ENCODE data around the gene COPS7B.
A peak's percentile ranks its signal among the peaks of the same experiment; 100 is the strongest.

The COPS7B gene

GRCh38 chr2:231819447-231820042 lies 33.3 kb downstream of the COPS7B start:
- Histone ChIP-seq H2AFZ (ENCODE audit: insufficient read depth, low read length, poor library complexity) (no peak overlapping the region), H3K27me3 (ENCODE audit: insufficient read depth, low read length) (no peaks in the 10 kb centered on the region), H3K9ac (ENCODE audit: low read length) (no peak overlapping the region), H3K4me1 (ENCODE audit: control insufficient read depth in 1 of 2, insufficient read depth in 2 of 2, low read length in 2 of 2) (no peaks in the 10 kb centered on the region), H3K79me1 (ENCODE audit: low read length) (no peaks in the 10 kb centered on the region), H3K23ac (ENCODE audit: low read length) (no peak overlapping the region), H3K79me2 (ENCODE audit: control insufficient read depth, insufficient read depth, low read length, poor library complexity) (no peaks in the 10 kb centered on the region), H3K4me2 (ENCODE audit: low read length) (no peak overlapping the region), H2BK12ac (ENCODE audit: low read length) (no peak overlapping the region), H3K18ac (ENCODE audit: low read length) (no peak overlapping the region), H4K8ac (ENCODE audit: low read depth, low read length) (no peak overlapping the region), H3K36me3 (ENCODE audit: control insufficient read depth in 1 of 2, insufficient read depth in 2 of 2, low read length in 2 of 2) (no peaks in the 10 kb centered on the region), H4K91ac (ENCODE audit: low read depth, low read length) (no peak overlapping the region), H3K4me3 (ENCODE audit: low read depth, low read length) (no peak overlapping the region), H2BK120ac (ENCODE audit: insufficient read depth, low read length, poor library complexity) (no peak overlapping the region), H3K9me3 (ENCODE audit: insufficient read depth, low read depth, low read length) (peaks cover 4% of the 10 kb centered on the region), H2BK5ac (ENCODE audit: low read depth, low read length, poor library complexity) (no peak overlapping the region), H4K12ac (ENCODE audit: low read depth, low read length) (no peak overlapping the region), H2AK5ac (ENCODE audit: low read length) (no peak overlapping the region), H3K27ac (ENCODE audit: low read depth, low read length) (no peak overlapping the region), H3K14ac (ENCODE audit: low read length) (no peak overlapping the region), H3K4ac (ENCODE audit: low read depth, low read length) (no peak overlapping the region)
- no CpG with 5 or more reads among the region's 2 CpGs for WGBS (ENCODE audit: extremely low coverage, insufficient coverage, insufficient read length)
- peak in 1 of 2 donors; percentile 0 for DNase-seq

DNA sequence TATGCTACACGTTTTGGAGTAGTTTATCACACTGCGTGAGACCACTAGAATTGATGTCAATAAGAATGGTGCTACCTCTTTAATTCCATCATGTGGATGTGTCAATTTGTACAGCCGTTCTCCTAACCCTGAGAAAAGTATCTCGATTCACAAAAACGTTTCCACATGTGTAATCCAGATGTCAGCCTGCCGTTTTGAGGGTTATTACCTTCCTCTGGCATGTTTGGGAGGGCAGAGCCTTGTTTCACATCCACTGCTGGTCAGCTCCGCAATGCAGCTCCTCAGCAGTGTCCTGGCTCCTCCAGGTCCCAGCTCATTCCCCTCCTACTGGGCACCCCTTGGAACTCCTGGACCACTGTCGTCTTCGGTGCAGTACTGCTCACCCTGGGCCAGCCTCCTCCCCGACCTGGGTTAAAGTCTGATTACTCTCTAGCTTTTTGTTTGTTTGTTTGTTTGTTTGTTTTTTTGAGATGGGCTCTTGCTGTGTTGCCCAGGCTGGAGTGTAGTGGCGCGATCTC lies 34.6 kb downstream of the COPS7B start:
- H2AK5ac ChIP-seq (ENCODE audit: low read length), result no peak overlapping the region

GRCh38 chr2:231821908-231822307 lies 35.7 kb downstream of the COPS7B start:
- no peak for DNase-seq
- no peaks in the 10 kb centered on the region for H3K36me3 ChIP-seq (ENCODE audit: control insufficient read depth in 1 of 2, insufficient read depth in 2 of 2, low read length in 2 of 2)
- peaks cover 2% of the 10 kb centered on the region for H3K9me3 ChIP-seq (ENCODE audit: insufficient read depth, low read depth, low read length)
- no peak overlapping the region for H4K8ac ChIP-seq (ENCODE audit: low read depth, low read length)
- no peaks in the 10 kb centered on the region for H3K27me3 ChIP-seq (ENCODE audit: insufficient read depth, low read length)
- H3K18ac ChIP-seq (ENCODE audit: low read length), result no peak overlapping the region
- no peak overlapping the region for H3K23ac ChIP-seq (ENCODE audit: low read length)
- no peak overlapping the region for H2AFZ ChIP-seq (ENCODE audit: insufficient read depth, low read length, poor library complexity)
- H3K4me1 ChIP-seq (ENCODE audit: control insufficient read depth in 1 of 2, insufficient read depth in 2 of 2, low read length in 2 of 2), result no peaks in the 10 kb centered on the region
- no peak overlapping the region for H3K4me3 ChIP-seq (ENCODE audit: low read depth, low read length)
- no peak overlapping the region for H3K14ac ChIP-seq (ENCODE audit: low read length)
- H3K9ac ChIP-seq (ENCODE audit: low read length), result no peak overlapping the region
- no peak overlapping the region for H4K91ac ChIP-seq (ENCODE audit: low read depth, low read length)
- H4K12ac ChIP-seq (ENCODE audit: low read depth, low read length), result no peak overlapping the region
- no peak overlapping the region for H3K4me2 ChIP-seq (ENCODE audit: low read length)
- WGBS (ENCODE audit: extremely low coverage, insufficient coverage, insufficient read length), result no CpG with 5 or more reads among the region's 3 CpGs
- no peak overlapping the region for H2BK120ac ChIP-seq (ENCODE audit: insufficient read depth, low read length, poor library complexity)
- H2BK12ac ChIP-seq (ENCODE audit: low read length), result no peak overlapping the region
- no peak overlapping the region for H2BK5ac ChIP-seq (ENCODE audit: low read depth, low read length, poor library complexity)
- no peaks in the 10 kb centered on the region for H3K79me1 ChIP-seq (ENCODE audit: low read length)
- H3K79me2 ChIP-seq (ENCODE audit: control insufficient read depth, insufficient read depth, low read length, poor library complexity), result no peaks in the 10 kb centered on the region
- no peak overlapping the region for H3K4ac ChIP-seq (ENCODE audit: low read depth, low read length)
- H2AK5ac ChIP-seq (ENCODE audit: low read length), result no peak overlapping the region
- no peak overlapping the region for H3K27ac ChIP-seq (ENCODE audit: low read depth, low read length)

More for the DNA sequence above, 34.6 kb downstream of the COPS7B start:
- no peak overlapping the region for H3K14ac ChIP-seq (ENCODE audit: low read length)
- no peak overlapping the region for H3K23ac ChIP-seq (ENCODE audit: low read length)
- H3K79me2 ChIP-seq (ENCODE audit: control insufficient read depth, insufficient read depth, low read length, poor library complexity), result no peaks in the 10 kb centered on the region
- H3K36me3 ChIP-seq (ENCODE audit: control insufficient read depth in 1 of 2, insufficient read depth in 2 of 2, low read length in 2 of 2), result no peaks in the 10 kb centered on the region
- H3K4me1 ChIP-seq (ENCODE audit: control insufficient read depth in 1 of 2, insufficient read depth in 2 of 2, low read length in 2 of 2), result no peaks in the 10 kb centered on the region
- no peak overlapping the region for H3K4me2 ChIP-seq (ENCODE audit: low read length)
- H2AFZ ChIP-seq (ENCODE audit: insufficient read depth, low read length, poor library complexity), result no peak overlapping the region
- H2BK5ac ChIP-seq (ENCODE audit: low read depth, low read length, poor library complexity), result no peak overlapping the region
- H4K91ac ChIP-seq (ENCODE audit: low read depth, low read length), result no peak overlapping the region
- peak in 1 of 2 donors; percentile 0 for DNase-seq
- peaks cover 2% of the 10 kb centered on the region for H3K9me3 ChIP-seq (ENCODE audit: insufficient read depth, low read depth, low read length)
- H3K18ac ChIP-seq (ENCODE audit: low read length), result no peak overlapping the region
- no CpG with 5 or more reads among the region's 12 CpGs for WGBS (ENCODE audit: extremely low coverage, insufficient coverage, insufficient read length)
- H3K4ac ChIP-seq (ENCODE audit: low read depth, low read length), result no peak overlapping the region
- H4K12ac ChIP-seq (ENCODE audit: low read depth, low read length), result no peak overlapping the region
- no peak overlapping the region for H2BK12ac ChIP-seq (ENCODE audit: low read length)
- no peak overlapping the region for H2BK120ac ChIP-seq (ENCODE audit: insufficient read depth, low read length, poor library complexity)
- H3K27me3 ChIP-seq (ENCODE audit: insufficient read depth, low read length), result no peaks in the 10 kb centered on the region
- H3K4me3 ChIP-seq (ENCODE audit: low read depth, low read length), result no peak overlapping the region
- no peaks in the 10 kb centered on the region for H3K79me1 ChIP-seq (ENCODE audit: low read length)
- H4K8ac ChIP-seq (ENCODE audit: low read depth, low read length), result no peak overlapping the region
- H3K9ac ChIP-seq (ENCODE audit: low read length), result peak overlapping the region; percentile 63
- no peak overlapping the region for H3K27ac ChIP-seq (ENCODE audit: low read depth, low read length)

- Histone ChIP-seq H3K4me2 (ENCODE audit: low read length) (no peak overlapping the region), H3K9ac (ENCODE audit: low read length) (no peak overlapping the region), H2AFZ (ENCODE audit: insufficient read depth, low read length, poor library complexity) (no peak overlapping the region), H3K4me1 (ENCODE audit: control insufficient read depth in 1 of 2, insufficient read depth in 2 of 2, low read length in 2 of 2) (no peaks in the 10 kb centered on the region), H2BK120ac (ENCODE audit: insufficient read depth, low read length, poor library complexity) (no peak overlapping the region), H3K23ac (ENCODE audit: low read length) (no peak overlapping the region), H4K8ac (ENCODE audit: low read depth, low read length) (no peak overlapping the region), H3K27ac (ENCODE audit: low read depth, low read length) (no peak overlapping the region), H2BK12ac (ENCODE audit: low read length) (no peak overlapping the region), H3K27me3 (ENCODE audit: insufficient read depth, low read length) (no peaks in the 10 kb centered on the region), H3K79me2 (ENCODE audit: control insufficient read depth, insufficient read depth, low read length, poor library complexity) (no peaks in the 10 kb centered on the region), H3K4me3 (ENCODE audit: low read depth, low read length) (no peak overlapping the region), H2AK5ac (ENCODE audit: low read length) (no peak overlapping the region), H3K79me1 (ENCODE audit: low read length) (no peaks in the 10 kb centered on the region), H3K4ac (ENCODE audit: low read depth, low read length) (no peak overlapping the region), H3K36me3 (ENCODE audit: control insufficient read depth in 1 of 2, insufficient read depth in 2 of 2, low read length in 2 of 2) (no peaks in the 10 kb centered on the region), H3K18ac (ENCODE audit: low read length) (no peak overlapping the region), H3K14ac (ENCODE audit: low read length) (no peak overlapping the region), H3K9me3 (ENCODE audit: insufficient read depth, low read depth, low read length) (peaks cover 2% of the 10 kb centered on the region), H2BK5ac (ENCODE audit: low read depth, low read length, poor library complexity) (no peak overlapping the region), H4K91ac (ENCODE audit: low read depth, low read length) (no peak overlapping the region), H4K12ac (ENCODE audit: low read depth, low read length) (no peak overlapping the region)
- no CpG with 5 or more reads among the region's 10 CpGs for WGBS (ENCODE audit: extremely low coverage, insufficient coverage, insufficient read length)
- no peak for DNase-seq
Measured at GRCh38 chr2:231853105-231853504, 66.9 kb downstream of the COPS7B start.

All from trophoblast cell (in vitro differentiated cells and primary cell).